ENCODE data around the gene SLC35B2.

- TF ChIP-seq TEAD4 (IDR thresholded peaks at IDR 0.05; ENCODE audit: borderline replicate concordance, insufficient read depth) (no peak), IRF3 (IDR thresholded peaks at IDR 0.05; ENCODE audit: low read depth, low read length) (no peak), CTCF (IDR thresholded peaks at IDR 0.05) (no peak), RCOR1 (IDR thresholded peaks at IDR 0.05; ENCODE audit: low read length) (no peak), NRF1 (IDR thresholded peaks at IDR 0.05; ENCODE audit: low read depth, low read length) (no peak), REST (IDR thresholded peaks at IDR 0.05; ENCODE audit: low read depth, low read length) (peak; percentile 96), POLR2AphosphoS5 (IDR thresholded peaks at IDR 0.05; ENCODE audit: low read depth, low read length) (no peak), FOXM1 (IDR thresholded peaks at IDR 0.05; ENCODE audit: low read depth) (no peak), EZH2phosphoT487 (IDR thresholded peaks at IDR 0.05; ENCODE audit: borderline replicate concordance, low read depth) (no peak), EP300 (IDR thresholded peaks at IDR 0.05; ENCODE audit: borderline replicate concordance in 1 of 2, low read depth in 1 of 2, low read length in 1 of 2) (no peak), JUND (IDR thresholded peaks at IDR 0.05) (no peak), RAD21 (IDR thresholded peaks at IDR 0.05; ENCODE audit: low read length) (no peak)
Measured at GRCh38 chr6:44285552-44286284, 28.4 kb upstream of the SLC35B2 start.
